OCI-LY7 (cell line): ENCODE results near the gene ARMC7. TPM values are rescaled to one million over a fixed set of nuclear protein-coding genes. Genes with fewer than 3 reads are reported as not detected.
"Not testable (repeated sequence)": the region's sequence is repeated elsewhere in the genome, so short reads cannot be mapped to it uniquely, and the experiment has no call there.

Experiments
- BruUV-seq: library from RNA; stranded (reverse); fragments of 400-500 nt; replicated peaks from 2 replicates; lab custom pipeline; 2021; lab: Mats Ljungman, UMichigan
- CTCF ChIA-PET: fragments of 300-600 bp; sonication (Branson Sonifier 250); formaldehyde crosslinking; loops from one replicate; lab custom pipeline; 2022; ENCODE audit warnings: antibody characterized with exemption; ENCODE audit not compliant: unreplicated experiment; lab: Charles Lee
- POLR2A ChIA-PET: fragments of 300-600 bp; sonication (Branson Sonifier 250); formaldehyde crosslinking; loops from one replicate; lab custom pipeline; 2022; ENCODE audit warnings: antibody characterized with exemption; lab: Charles Lee
- DNase-seq: peaks from one replicate; pipeline ENCODE4 v3.0.0-alpha.2; 2015; ENCODE audit warnings: low spot score
- H2AFZ ChIP-seq: fragments of 200-600 bp; sonication (generic), shearing (Covaris generic); 2 replicates; pipeline ENCODE4 v1.6.1; 2014; ENCODE audit warnings: mild to moderate bottlenecking, antibody characterized with exemption, low read length, moderate library complexity
- H3K27ac ChIP-seq: fragments of 200-600 bp; sonication (generic); 2 replicates; pipeline ENCODE4 v1.5.1; 2014; ENCODE audit warnings: mixed run types, low read depth, mild to moderate bottlenecking, moderate library complexity, low read length, inconsistent platforms; ENCODE audit not compliant: poor library complexity, severe bottlenecking
- H3K36me3 ChIP-seq: fragments of 200-600 bp; sonication (generic); 2 replicates; pipeline ENCODE4 v1.6.1; 2014; ENCODE audit warnings: mild to moderate bottlenecking, antibody characterized with exemption, low read length, moderate library complexity, mixed read lengths; ENCODE audit not compliant: insufficient read depth
- H3K4me1 ChIP-seq: fragments of 200-600 bp; sonication (generic); 2 replicates; pipeline ENCODE4 v1.5.1; 2014; ENCODE audit warnings: mild to moderate bottlenecking, low read length; ENCODE audit not compliant: insufficient read depth, poor library complexity, severe bottlenecking
- H3K4me2 ChIP-seq: fragments of 200-600 bp; sonication (generic); 2 replicates; pipeline ENCODE4 v1.6.1; 2014; ENCODE audit warnings: mild to moderate bottlenecking, low read length
- H3K4me3 ChIP-seq: fragments of 200-600 bp; sonication (generic); 2 replicates; pipeline ENCODE4 v1.5.1; 2014; ENCODE audit warnings: mild to moderate bottlenecking, low read depth, low read length; ENCODE audit not compliant: poor library complexity, severe bottlenecking
- H3K79me2 ChIP-seq: fragments of 200-600 bp; sonication (generic); 2 replicates; pipeline ENCODE4 v1.6.1; 2016; ENCODE audit warnings: low read depth, mild to moderate bottlenecking, low read length, moderate library complexity, mixed read lengths; ENCODE audit not compliant: insufficient read depth
- H3K9me2 ChIP-seq: fragments of 200-600 bp; sonication (generic); 2 replicates; pipeline ENCODE4 v1.6.1; 2016; ENCODE audit warnings: mild to moderate bottlenecking, low read length, mixed read lengths; ENCODE audit not compliant: insufficient read depth
- H3K9me3 ChIP-seq: fragments of 200-600 bp; sonication (generic); 2 replicates; pipeline ENCODE4 v1.6.1; 2014; ENCODE audit warnings: mild to moderate bottlenecking, mixed run types, low read length, mixed read lengths
- H4K20me1 ChIP-seq: fragments of 200-600 bp; sonication (generic); 2 replicates; pipeline ENCODE4 v1.6.1; 2014; ENCODE audit warnings: mild to moderate bottlenecking, antibody characterized with exemption, low read length, moderate library complexity, mixed read lengths; ENCODE audit not compliant: insufficient read depth
- CTCF ChIP-seq: fragments of 200-600 bp; sonication (generic); conservative IDR thresholded peaks from 2 replicates; pipeline ENCODE4 v1.5.1; 2014; ENCODE audit warnings: mild to moderate bottlenecking, antibody characterized with exemption, low read length, moderate library complexity, mixed read lengths
- EZH2phosphoT487 ChIP-seq: fragments of 200-600 bp; sonication (generic); IDR thresholded peaks from 2 replicates; pipeline ENCODE4 v1.6.1; 2018; ENCODE audit warnings: low read depth, borderline replicate concordance, mild to moderate bottlenecking, mixed run types, antibody characterized with exemption, low read length, moderate library complexity, mixed read lengths
- intact Hi-C: fragments of 100-400 bp; cut with micrococcal nuclease; formaldehyde crosslinking; loops from one replicate; pipeline ENCODE4 v1.10.0; 2022; ENCODE audit not compliant: unreplicated experiment
- total RNA-seq, 2 experiments: library from RNA; depleted of rRNA in 1 of 2; stranded (reverse); fragments of >200 nt in 1 of 2; shearing (Covaris generic) in 1 of 2; gene quantifications; 2 replicates each; pipeline ENCODE4 v1.2.3, GENCODE V29; 2014 to 2022

The ARMC7 gene
- total RNA-seq, 2 experiments from 2014 or later, result 7.1 to 19.9 TPM

GRCh38 chr17:75125984-75126383, 16.2 kb downstream of the ARMC7 start:
- peaks cover 19% of the 10 kb centered on the region for H3K4me1 ChIP-seq
- H2AFZ ChIP-seq, result no peak overlapping the region
- POLR2A ChIA-PET, result interaction anchor here (0.5 to 1.0 kb wide), 4 partner anchors 16 to 283 kb away, joined by 3 to 4 read pairs (median 3); partner anchors contain the start of gene ARMC7
- peak overlapping the region; percentile 9 for H3K4me2 ChIP-seq
- TF ChIP-seq CTCF (no peak), EZH2phosphoT487 (no peak)
- no peaks in the 10 kb centered on the region for H3K9me2 ChIP-seq
- peaks cover 10% of the 10 kb centered on the region for H4K20me1 ChIP-seq
- no peak overlapping the region for H3K4me3 ChIP-seq
- DNase-seq, result peak; percentile 39
- intact Hi-C loops, result no loop called here
- CTCF ChIA-PET, result interaction anchor here (0.9 kb wide), 1 partner anchor 12 kb away, joined by 4 read pairs; no protein-coding TSS in a partner anchor
- H3K27ac ChIP-seq, result peak overlapping the region; percentile 3
- H3K79me2 ChIP-seq, result peaks cover 15% of the 10 kb centered on the region
- H3K9me3 ChIP-seq, result no peaks in the 10 kb centered on the region
- no TSS peak for BruUV-seq
- peaks cover 23% of the 10 kb centered on the region; the same call in 1 of the 2 replicates for H3K36me3 ChIP-seq

- BruUV-seq, result no TSS peak
- peaks cover 22% of the 10 kb centered on the region for H3K4me1 ChIP-seq
- CTCF ChIA-PET, result interaction anchor here (1.0 to 1.3 kb wide), 2 partner anchors 10 to 13 kb away, joined by 3 read pairs; no protein-coding TSS in a partner anchor
Observed at GRCh38 chr17:75126954-75127353, 17.2 kb downstream of the ARMC7 start.

GRCh38 chr17:75127936-75128335, 18.2 kb downstream of the ARMC7 start:
- peaks cover 10% of the 10 kb centered on the region for H4K20me1 ChIP-seq
- peaks cover 17% of the 10 kb centered on the region for H3K79me2 ChIP-seq
- POLR2A ChIA-PET, result interaction anchor here (2.0 kb wide), 1 partner anchor 13 kb away, joined by 6 read pairs; no protein-coding TSS in a partner anchor
- intact Hi-C loops, H3K9me3 ChIP-seq, H3K4me3 ChIP-seq, H3K27ac ChIP-seq, H2AFZ ChIP-seq, H3K9me2 ChIP-seq, H3K4me2 ChIP-seq, BruUV-seq, DNase-seq: not testable (repeated sequence)
- peaks cover 23% of the 10 kb centered on the region; the same call in 1 of the 2 replicates for H3K36me3 ChIP-seq
- CTCF ChIA-PET, result interaction anchor here (1.3 kb wide), 1 partner anchor 14 kb away, joined by 3 read pairs; no protein-coding TSS in a partner anchor
- H3K4me1 ChIP-seq, result peaks cover 32% of the 10 kb centered on the region

More at GRCh38 chr17:75126954-75127353, 17.2 kb downstream of the ARMC7 start:
- Histone ChIP-seq H3K79me2 (peaks cover 17% of the 10 kb centered on the region), H3K4me2 (no peak overlapping the region), H3K4me3 (no peak overlapping the region), H3K36me3 (peaks cover 23% of the 10 kb centered on the region; the same call in 1 of the 2 replicates), H4K20me1 (peaks cover 10% of the 10 kb centered on the region), H2AFZ (no peak overlapping the region), H3K27ac (no peak overlapping the region), H3K9me3 (no peaks in the 10 kb centered on the region), H3K9me2 (no peaks in the 10 kb centered on the region)
- POLR2A ChIA-PET, result interaction anchor here (0.7 to 2.0 kb wide), 4 partner anchors 12 to 176 kb away, joined by 3 to 6 read pairs (median 4); no protein-coding TSS in a partner anchor
- TF ChIP-seq EZH2phosphoT487 (no peak), CTCF (no peak)
- DNase-seq, result no peak
- intact Hi-C loops, result no loop called here
